SK-N-SH (cell line): Measurements from ENCODE around the gene PHC2. TPM values are rescaled to one million over a fixed set of nuclear protein-coding genes. Genes with fewer than 3 reads are reported as not detected.

ENCODE experiments used
- CTCF ChIA-PET: fragments of 300-600, 350-600 bp; formaldehyde crosslinking; extraction: SDS; loops from one replicate; lab custom pipeline; 2021; lab: Yijun Ruan, JAX
- POLR2A ChIA-PET: fragments of 350-600 bp; sonication (Branson Sonifier 250); formaldehyde crosslinking; extraction: SDS; loops from one replicate; lab custom pipeline; 2020; ENCODE audit warnings: antibody characterized with exemption, inconsistent platforms; lab: Yijun Ruan, JAX
- DNase-seq: peaks from one replicate; pipeline ENCODE4 v3.0.0; 2012
- H2AFZ ChIP-seq: fragments of 200-600 bp; sonication (generic); 2 replicates; pipeline ENCODE4 v1.8.1; 2016; ENCODE audit warnings: antibody characterized with exemption, mild to moderate bottlenecking, low read depth
- H3F3A ChIP-seq: fragments of 200-600 bp; sonication (generic); replicated peaks from 2 replicates; pipeline ENCODE3; 2016; ENCODE audit warnings: antibody characterized with exemption, mild to moderate bottlenecking; ENCODE audit not compliant: insufficient read depth
- H3K27ac ChIP-seq, 2 experiments: fragments of 200-500 bp in 1 of 2; fragments of 200-600 bp in 1 of 2; sonication (Bioruptor generic) in 1 of 2; sonication (generic), shearing (Covaris generic) in 1 of 2; 2 replicates each; pipeline versions ENCODE4 v1.5.1 to v1.6.1; 2014 to 2016; ENCODE audit warnings: low read depth in 2 of 2, inconsistent platforms in 1 of 2, low read length in 1 of 2, mild to moderate bottlenecking in 1 of 2, mixed read lengths in 1 of 2
- H3K27me3 ChIP-seq: fragments of 200-600 bp; sonication (generic), shearing (Covaris generic); 2 replicates; pipeline ENCODE4 v1.6.1; 2016; ENCODE audit warnings: mixed run types; ENCODE audit not compliant: insufficient read depth
- H3K36me3 ChIP-seq, 2 experiments: fragments of 200-500 bp in 1 of 2; fragments of 200-600 bp in 1 of 2; sonication (Bioruptor generic) in 1 of 2; sonication (generic) in 1 of 2; replicated peaks in 1 of 2; 2 replicates each; pipeline versions ENCODE3 to v1.5.1; 2014 to 2016; ENCODE audit warnings: low read length in 1 of 2, mild to moderate bottlenecking in 1 of 2; ENCODE audit not compliant: insufficient read depth in 2 of 2, control insufficient read depth in 1 of 2
- H3K4me1 ChIP-seq, 2 experiments: fragments of 200-500 bp in 1 of 2; fragments of 200-600 bp in 1 of 2; sonication (Bioruptor generic) in 1 of 2; sonication (generic), shearing (Covaris generic) in 1 of 2; 2 replicates each; pipeline versions ENCODE4 v1.5.1 to v1.6.1; 2014 to 2016; ENCODE audit warnings: low read depth in 1 of 2, low read length in 1 of 2, mixed run types in 1 of 2; ENCODE audit not compliant: insufficient read depth in 2 of 2, control insufficient read depth in 1 of 2
- H3K4me2 ChIP-seq: fragments of 200-600 bp; sonication (generic), shearing (Covaris generic); 2 replicates; pipeline ENCODE4 v1.6.1; 2017; ENCODE audit warnings: mixed run types
- H3K4me3 ChIP-seq, 2 experiments: fragments of 200-500 bp in 1 of 2; fragments of 200-600 bp in 1 of 2; sonication (Bioruptor generic) in 1 of 2; sonication (generic), shearing (Covaris generic) in 1 of 2; 2 replicates each; pipeline versions ENCODE4 v1.5.1 to v1.8.1; 2014 to 2016; ENCODE audit warnings: low read depth in 2 of 2, inconsistent platforms in 1 of 2, low read length in 1 of 2, mild to moderate bottlenecking in 1 of 2, mixed read lengths in 1 of 2, moderate library complexity in 1 of 2
- H3K79me2 ChIP-seq: fragments of 200-600 bp; sonication (generic); 2 replicates; pipeline ENCODE4 v1.8.1; 2017; ENCODE audit warnings: mild to moderate bottlenecking; ENCODE audit not compliant: insufficient read depth
- H3K9ac ChIP-seq: fragments of 200-600 bp; sonication (generic); 2 replicates; pipeline ENCODE4 v1.6.1; 2017; ENCODE audit warnings: mixed run types
- H3K9me2 ChIP-seq: fragments of 200-600 bp; sonication (generic); 2 replicates; pipeline ENCODE4 v1.6.1; 2017; ENCODE audit warnings: mixed run types
- H3K9me3 ChIP-seq: fragments of 200-600 bp; sonication (generic); 2 replicates; pipeline ENCODE4 v1.6.1; 2017; ENCODE audit warnings: mixed run types, mild to moderate bottlenecking, moderate library complexity
- H4K20me1 ChIP-seq: fragments of 200-600 bp; sonication (generic); 2 replicates; pipeline ENCODE4 v1.6.1; 2017; ENCODE audit warnings: mild to moderate bottlenecking, mixed run types; ENCODE audit not compliant: insufficient read depth
- GABPA ChIP-seq: IDR thresholded peaks from 2 replicates; pipeline ENCODE4 v1.4.0; 2012; ENCODE audit warnings: low read depth, mild to moderate bottlenecking
- JUND ChIP-seq: IDR thresholded peaks from 2 replicates; pipeline ENCODE4 v1.4.0; 2012
- MXI1 ChIP-seq: IDR thresholded peaks from 2 replicates; pipeline ENCODE4 v1.6.1; 2012; ENCODE audit warnings: mild to moderate bottlenecking, low read depth, low read length, improper control_type of control experiment
- NFIC ChIP-seq: IDR thresholded peaks from 2 replicates; pipeline ENCODE4 v1.4.0; 2012; ENCODE audit warnings: borderline replicate concordance
- POLR2AphosphoS5 ChIP-seq: IDR thresholded peaks from 2 replicates; pipeline ENCODE4 v1.6.1; 2012; ENCODE audit warnings: low read depth, low read length
- REST ChIP-seq: IDR thresholded peaks from 2 replicates; pipeline ENCODE4 v1.6.1; 2012; ENCODE audit warnings: mild to moderate bottlenecking, low read depth, low read length, moderate library complexity
- RFX5 ChIP-seq: IDR thresholded peaks from 2 replicates; pipeline ENCODE4 v1.6.1; 2012; ENCODE audit warnings: mild to moderate bottlenecking, improper control_type of control experiment, low read length
- TAF1 ChIP-seq: IDR thresholded peaks from 2 replicates; pipeline ENCODE4 v1.6.1; 2012; ENCODE audit warnings: low read depth, mild to moderate bottlenecking, low read length, moderate library complexity, borderline replicate concordance
- TCF12 ChIP-seq: IDR thresholded peaks from 2 replicates; pipeline ENCODE4 v1.4.0; 2012
- YY1 ChIP-seq: IDR thresholded peaks from 2 replicates; pipeline ENCODE4 v1.4.0; 2012; ENCODE audit warnings: low read depth, mild to moderate bottlenecking
- WGBS: methylation state at CpG from one replicate; pipeline ENCODE4 v1.1.6; 2017; ENCODE audit warnings: low lambda C conversion rate; 5-methylcytosine and 5-hydroxymethylcytosine counted together
- polyA plus RNA-seq, 3 experiments: library from polyadenylated mRNA; depleted of rRNA; stranded (reverse); fragments of >200 nt; gene quantifications; 2 replicates each; pipeline ENCODE4 v1.2.3, GENCODE V29; 2012
- TF ChIP-seq, protein P1 (sequence below): fragments of 200-600 bp; sonication (generic); IDR thresholded peaks from 2 replicates; pipeline ENCODE4 v1.6.1; 2017; ENCODE audit warnings: antibody characterized with exemption, mild to moderate bottlenecking, moderate library complexity
- TF ChIP-seq, protein P2 (sequence below): IDR thresholded peaks from 2 replicates; pipeline ENCODE4 v1.4.0; 2012; ENCODE audit warnings: low read depth, borderline replicate concordance
- TF ChIP-seq, protein P3 (sequence below): fragments of 150-350 bp; IDR thresholded peaks from 2 replicates; pipeline ENCODE4 v1.6.1; 2017; ENCODE audit warnings: antibody characterized with exemption, low read length, low read depth, borderline replicate concordance

Gene PHC2
- polyA plus RNA-seq, 1 of the 3 experiments (the other 2 are of a cell fraction): 98.7 TPM

DNA sequence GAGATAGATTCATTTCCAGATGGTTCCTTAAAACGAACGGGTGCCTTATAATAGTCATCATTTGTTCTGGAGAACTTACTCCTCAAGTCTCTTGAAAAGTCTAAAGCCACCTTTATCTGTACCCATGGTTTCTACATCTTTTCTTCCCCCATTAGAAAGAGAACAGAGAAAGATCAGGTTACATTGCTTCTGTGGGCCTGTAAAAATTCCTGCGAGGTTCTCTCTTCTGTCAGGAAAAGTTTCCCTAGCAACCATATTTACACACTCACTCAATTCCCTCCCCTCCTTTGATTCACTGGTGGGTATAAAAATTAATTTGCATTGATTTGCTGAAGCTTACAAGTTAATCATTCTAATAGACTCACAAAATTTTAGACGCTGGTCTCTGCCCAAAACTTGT, 6.7 kb downstream of the PHC2 start:
- Histone ChIP-seq H3F3A (peaks cover 43% of the 10 kb centered on the region), H3K36me3 (peaks cover 0 to 13% of the 10 kb centered on the region in 2 experiments), H3K9ac (peak overlapping the region; percentile 55; the same call in 1 of the 2 replicates), H3K27me3 (no peaks in the 10 kb centered on the region), H4K20me1 (no peaks in the 10 kb centered on the region), H3K9me2 (no peaks in the 10 kb centered on the region), H3K9me3 (no peaks in the 10 kb centered on the region), H3K27ac (peak overlapping the region; percentile 71 to 95; a peak in 3 of 4 replicates), H3K79me2 (peaks cover 27% of the 10 kb centered on the region), H2AFZ (no peak overlapping the region), H3K4me3 (no peak overlapping the region), H3K4me2 (peak overlapping the region; percentile 12; the same call in 1 of the 2 replicates), H3K4me1 (peaks cover 4 to 52% of the 10 kb centered on the region in 2 experiments)
- TF ChIP-seq TAF1 (no peak), YY1 (no peak), NFIC (no peak), RFX5 (peak; percentile 46; the same call in 1 of the 2 replicates), POLR2AphosphoS5 (no peak), MXI1 (no peak)
- TF ChIP-seq, protein P1, sequence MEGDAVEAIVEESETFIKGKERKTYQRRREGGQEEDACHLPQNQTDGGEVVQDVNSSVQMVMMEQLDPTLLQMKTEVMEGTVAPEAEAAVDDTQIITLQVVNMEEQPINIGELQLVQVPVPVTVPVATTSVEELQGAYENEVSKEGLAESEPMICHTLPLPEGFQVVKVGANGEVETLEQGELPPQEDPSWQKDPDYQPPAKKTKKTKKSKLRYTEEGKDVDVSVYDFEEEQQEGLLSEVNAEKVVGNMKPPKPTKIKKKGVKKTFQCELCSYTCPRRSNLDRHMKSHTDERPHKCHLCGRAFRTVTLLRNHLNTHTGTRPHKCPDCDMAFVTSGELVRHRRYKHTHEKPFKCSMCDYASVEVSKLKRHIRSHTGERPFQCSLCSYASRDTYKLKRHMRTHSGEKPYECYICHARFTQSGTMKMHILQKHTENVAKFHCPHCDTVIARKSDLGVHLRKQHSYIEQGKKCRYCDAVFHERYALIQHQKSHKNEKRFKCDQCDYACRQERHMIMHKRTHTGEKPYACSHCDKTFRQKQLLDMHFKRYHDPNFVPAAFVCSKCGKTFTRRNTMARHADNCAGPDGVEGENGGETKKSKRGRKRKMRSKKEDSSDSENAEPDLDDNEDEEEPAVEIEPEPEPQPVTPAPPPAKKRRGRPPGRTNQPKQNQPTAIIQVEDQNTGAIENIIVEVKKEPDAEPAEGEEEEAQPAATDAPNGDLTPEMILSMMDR: no peak
- TF ChIP-seq, protein P2, sequence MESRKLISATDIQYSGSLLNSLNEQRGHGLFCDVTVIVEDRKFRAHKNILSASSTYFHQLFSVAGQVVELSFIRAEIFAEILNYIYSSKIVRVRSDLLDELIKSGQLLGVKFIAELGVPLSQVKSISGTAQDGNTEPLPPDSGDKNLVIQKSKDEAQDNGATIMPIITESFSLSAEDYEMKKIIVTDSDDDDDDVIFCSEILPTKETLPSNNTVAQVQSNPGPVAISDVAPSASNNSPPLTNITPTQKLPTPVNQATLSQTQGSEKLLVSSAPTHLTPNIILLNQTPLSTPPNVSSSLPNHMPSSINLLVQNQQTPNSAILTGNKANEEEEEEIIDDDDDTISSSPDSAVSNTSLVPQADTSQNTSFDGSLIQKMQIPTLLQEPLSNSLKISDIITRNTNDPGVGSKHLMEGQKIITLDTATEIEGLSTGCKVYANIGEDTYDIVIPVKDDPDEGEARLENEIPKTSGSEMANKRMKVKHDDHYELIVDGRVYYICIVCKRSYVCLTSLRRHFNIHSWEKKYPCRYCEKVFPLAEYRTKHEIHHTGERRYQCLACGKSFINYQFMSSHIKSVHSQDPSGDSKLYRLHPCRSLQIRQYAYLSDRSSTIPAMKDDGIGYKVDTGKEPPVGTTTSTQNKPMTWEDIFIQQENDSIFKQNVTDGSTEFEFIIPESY: no peak
- TF ChIP-seq, protein P3, sequence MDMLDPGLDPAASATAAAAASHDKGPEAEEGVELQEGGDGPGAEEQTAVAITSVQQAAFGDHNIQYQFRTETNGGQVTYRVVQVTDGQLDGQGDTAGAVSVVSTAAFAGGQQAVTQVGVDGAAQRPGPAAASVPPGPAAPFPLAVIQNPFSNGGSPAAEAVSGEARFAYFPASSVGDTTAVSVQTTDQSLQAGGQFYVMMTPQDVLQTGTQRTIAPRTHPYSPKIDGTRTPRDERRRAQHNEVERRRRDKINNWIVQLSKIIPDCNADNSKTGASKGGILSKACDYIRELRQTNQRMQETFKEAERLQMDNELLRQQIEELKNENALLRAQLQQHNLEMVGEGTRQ: no peak
- POLR2A ChIA-PET: no interaction called here
- CTCF ChIA-PET: no interaction called here
- DNase-seq: no peak
- WGBS: 34% methylated on average over 4 of the region's 4 CpGs

GRCh38 chr1:33420870-33421775, 9.8 kb downstream of the PHC2 start:
- Histone ChIP-seq H3F3A (peaks cover 52% of the 10 kb centered on the region), H3K27me3 (no peaks in the 10 kb centered on the region), H3K9me3 (peaks cover 22% of the 10 kb centered on the region; the same call in 1 of the 2 replicates), H3K4me2 (peak overlapping the region; percentile 24), H3K79me2 (peaks cover 29% of the 10 kb centered on the region; the same call in 1 of the 2 replicates), H3K9me2 (no peaks in the 10 kb centered on the region), H2AFZ (peak overlapping the region; percentile 44; the same call in 1 of the 2 replicates), H3K27ac (peak overlapping the region in 1 of 2 experiments; percentile 74; a peak in 2 of 4 replicates), H3K4me3 (no peak overlapping the region), H4K20me1 (no peaks in the 10 kb centered on the region), H3K36me3 (peaks cover 0 to 29% of the 10 kb centered on the region in 2 experiments), H3K9ac (peak overlapping the region; percentile 7; the same call in 1 of the 2 replicates), H3K4me1 (peaks cover 0 to 40% of the 10 kb centered on the region in 2 experiments; a peak in 3 of 4 replicates)
- DNase-seq: no peak
- TF ChIP-seq JUND: 0 out of 2 replicates have a peak, but pooled peaks have one; percentile 10
- no peak for TF ChIP-seq REST
- 0 out of 2 replicates have a peak, but pooled peaks have one; percentile 9 for TF ChIP-seq TCF12
- 0 out of 2 replicates have a peak, but pooled peaks have one; percentile 27 for TF ChIP-seq GABPA
- CTCF ChIA-PET: interaction anchor here (1.0 to 1.5 kb wide), 2 partner anchors 8 to 49 kb away, joined by 4 to 5 read pairs; no protein-coding TSS in a partner anchor
- POLR2A ChIA-PET: no interaction called here
- WGBS: 61% methylated on average over 7 of the region's 7 CpGs
